Bladder microvascular endothelial cell (primary cell): ENCODE measurements around the gene ABCB6. TPM values are rescaled to one million over a fixed set of nuclear protein-coding genes. Genes with fewer than 3 reads are reported as not detected.

Experiments
- total RNA-seq: library from RNA; depleted of rRNA; stranded (reverse); fragments of >200 nt; gene quantifications from 2 replicates; pipeline ENCODE4 v1.2.3, GENCODE V29; 2014

Gene ABCB6
- total RNA-seq: 31.4 and 45.8 TPM in 2 replicates

GRCh38 chr2:219218732-219219701 lies at the start of gene ABCB6:
Gene ABCB6 (minus strand): TSS chr2:219218958. CDS start chr2:219218673, 285 bp downstream.

DNA sequence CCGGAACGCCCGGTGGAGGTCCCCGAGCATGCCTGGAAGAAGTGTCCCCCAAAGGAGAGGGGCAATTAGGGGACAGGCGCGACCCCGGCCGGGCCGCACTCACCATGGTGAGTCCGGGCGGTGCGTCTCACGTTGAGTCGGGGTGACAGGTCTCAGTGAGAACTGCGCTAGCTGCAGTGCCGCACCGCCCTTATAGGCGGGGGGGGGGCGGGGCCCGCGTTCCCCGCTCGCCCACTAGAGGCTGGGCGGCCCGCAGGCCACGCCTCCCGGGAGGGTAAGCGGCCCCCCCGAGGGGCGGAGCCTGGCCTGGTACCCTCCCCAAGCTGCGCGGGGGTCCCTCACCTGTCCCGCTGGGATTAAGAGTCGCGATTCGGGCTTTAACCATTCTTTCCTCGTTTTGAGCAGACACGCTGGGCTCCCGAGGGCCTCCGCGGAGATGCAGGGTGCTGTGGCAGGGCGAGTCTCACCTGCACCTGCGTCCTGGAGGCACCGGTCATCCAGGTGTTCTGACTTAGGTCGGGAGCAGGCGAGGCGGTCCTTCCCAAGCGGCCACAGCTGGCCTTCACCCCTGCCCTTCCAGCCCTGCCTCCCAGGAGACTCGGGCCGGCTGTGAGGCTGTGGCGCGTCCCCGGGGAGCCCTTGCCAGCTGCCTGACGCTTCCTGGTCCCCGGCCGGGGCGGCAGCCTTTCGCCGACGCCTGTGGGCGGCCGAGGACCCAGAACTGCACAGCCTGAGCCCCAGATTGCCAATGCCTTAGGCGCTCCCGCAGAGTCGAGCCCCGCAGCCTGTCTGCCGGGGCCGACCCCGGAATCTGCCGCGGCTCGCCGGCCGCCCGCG lies 35.2 kb upstream of the ABCB6 start, which contains the start of gene TUBA4A:
Gene TUBA4A (minus strand): TSS at position 166 of the 837 bp plus-strand sequence. CDS start 60 bp downstream, at position 106.

GRCh38 chr2:219252900-219253752 lies 34.4 kb upstream of the ABCB6 start, which contains the start of gene TUBA4B:
Gene TUBA4B (plus strand): TSS chr2:219253243. CDS start chr2:219253408, 165 bp downstream.

DNA sequence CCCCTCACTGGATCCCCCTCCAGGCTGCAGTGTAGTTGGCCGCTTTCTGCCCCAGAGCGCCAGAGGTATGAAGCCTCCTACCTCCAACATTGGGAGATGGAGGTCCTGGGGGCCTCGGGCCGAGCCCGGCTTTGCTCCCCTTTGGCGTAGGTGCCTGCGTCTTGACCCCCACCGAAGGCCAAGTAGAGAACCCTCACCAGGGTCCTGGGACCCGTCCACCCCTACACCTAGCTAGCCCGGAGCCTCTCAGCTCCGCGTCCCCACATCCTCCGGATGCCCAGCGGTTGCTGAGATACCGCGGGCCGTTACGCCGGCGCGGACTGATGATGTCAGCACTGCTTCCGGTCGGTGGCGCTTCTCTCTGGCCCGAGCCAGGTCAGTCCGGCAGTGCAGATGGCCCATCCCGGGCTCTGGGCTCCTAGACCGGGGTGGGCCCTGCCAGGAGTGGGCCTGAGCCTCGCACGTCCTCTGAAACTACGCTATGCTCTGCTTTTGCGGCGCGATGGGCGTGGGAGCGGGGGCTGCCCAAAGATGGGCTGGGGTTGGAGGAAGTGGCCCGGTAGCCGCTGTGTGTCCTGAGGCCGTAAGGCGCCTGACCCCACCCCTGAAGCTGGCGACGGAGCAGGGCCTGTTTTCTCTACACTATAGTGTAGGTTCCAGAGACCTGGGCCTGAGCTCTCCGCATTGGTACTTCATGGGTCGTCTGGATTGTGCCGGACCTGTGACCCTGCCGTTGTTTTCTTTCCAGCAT lies 26.6 kb upstream of the ABCB6 start, which contains the start of the genes GLB1L and STK16:
Gene GLB1L (minus strand): TSS at position 297 of the 751 bp plus-strand sequence. CDS start 1,871 bp downstream, outside the sequence.
Gene STK16 (plus strand): TSS at position 332 of the 751 bp plus-strand sequence. CDS start 521 bp downstream, outside the sequence.

DNA sequence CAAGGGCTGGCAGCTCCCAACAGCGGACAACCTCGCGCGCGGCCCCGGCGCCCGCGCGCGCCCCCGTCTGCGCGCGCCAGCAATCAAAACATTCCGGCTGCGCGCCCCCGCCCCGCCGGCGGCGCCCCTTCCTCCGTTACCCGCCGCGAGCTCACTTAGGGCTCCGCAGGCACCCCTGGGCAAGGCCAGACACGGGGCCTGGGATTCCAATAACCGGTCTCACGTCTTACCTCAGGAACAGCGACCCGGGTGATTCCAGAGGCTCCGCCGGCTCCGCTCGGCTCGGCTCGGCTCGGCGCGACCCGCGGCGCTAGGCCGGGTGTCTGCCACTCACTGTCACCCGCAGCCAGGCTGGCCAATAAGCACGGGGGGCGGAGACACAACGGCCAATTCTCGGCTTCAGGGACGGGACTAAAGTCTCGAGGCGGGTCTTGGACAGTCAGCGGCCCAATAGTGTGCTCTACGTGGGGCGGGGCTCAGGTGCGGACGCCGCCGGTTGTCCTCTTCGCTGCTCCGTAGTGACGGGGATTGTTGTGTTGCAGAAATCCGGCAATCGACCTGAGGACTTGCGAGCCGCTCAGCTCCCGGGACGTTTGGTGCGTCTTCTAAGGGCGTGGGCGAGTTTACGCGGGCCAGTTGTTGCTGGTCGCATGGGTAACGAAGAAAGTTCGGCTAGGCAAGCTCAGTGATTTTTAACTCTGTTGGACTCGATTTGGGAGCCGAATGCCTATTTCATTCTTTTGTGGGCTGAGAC lies 10.7 kb upstream of the ABCB6 start, which contains the start of the genes ANKZF1 and ATG9A:
Gene ANKZF1 (plus strand): TSS at position 502 of the 754 bp plus-strand sequence. CDS start 452 bp downstream, outside the sequence.
Gene ATG9A (minus strand): TSS at position 332 of the 754 bp plus-strand sequence. CDS start 1,612 bp downstream, outside the sequence.

DNA sequence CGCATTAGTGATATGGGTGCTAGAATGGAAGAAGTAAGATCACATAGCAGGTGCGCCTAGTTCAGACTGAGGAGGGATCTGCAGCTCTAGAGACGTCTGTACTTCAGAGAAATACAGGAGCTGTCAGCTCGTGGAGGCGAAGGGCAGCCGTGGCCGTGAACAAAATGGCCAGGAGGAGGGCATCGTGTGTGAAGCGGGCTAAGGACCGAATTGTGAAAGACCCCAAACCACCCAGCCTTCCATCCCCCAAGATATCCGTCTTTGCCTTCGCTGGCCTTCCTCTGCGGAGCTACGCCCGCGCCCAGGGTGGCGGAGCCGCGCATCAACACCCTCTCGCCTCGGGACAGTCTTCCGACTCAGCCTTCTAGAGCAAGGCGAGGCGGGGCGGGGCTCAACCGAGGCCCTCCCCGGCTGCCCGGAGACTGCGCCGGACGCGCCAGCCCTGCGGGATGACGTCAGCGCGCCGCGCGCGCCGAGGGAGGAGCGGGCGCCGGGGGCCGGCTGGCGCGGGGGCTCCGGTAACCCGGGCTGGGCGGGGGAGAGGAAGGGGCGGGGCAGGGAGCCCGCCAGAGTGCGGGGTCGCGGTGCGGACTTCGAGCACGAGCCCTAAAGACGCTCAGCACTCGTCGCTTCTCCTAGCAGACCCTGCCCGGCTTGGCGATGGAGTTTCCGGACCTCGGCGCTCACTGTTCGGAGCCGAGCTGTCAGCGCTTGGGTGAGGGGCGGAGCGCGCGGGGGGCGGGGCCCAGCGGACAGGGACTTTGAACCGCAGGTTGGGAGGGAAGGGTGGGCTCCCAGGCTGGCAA lies 12.2 kb downstream of the ABCB6 start, which contains the start of gene ZFAND2B:
Gene ZFAND2B (plus strand): TSS at position 455 of the 806 bp plus-strand sequence. CDS start 206 bp downstream, at position 661.

GRCh38 chr2:219177552-219178376 lies 41.0 kb downstream of the ABCB6 start, which contains the start of gene RETREG2:
Gene RETREG2 (plus strand): TSS chr2:219178275. CDS start chr2:219178353, 78 bp downstream.

DNA sequence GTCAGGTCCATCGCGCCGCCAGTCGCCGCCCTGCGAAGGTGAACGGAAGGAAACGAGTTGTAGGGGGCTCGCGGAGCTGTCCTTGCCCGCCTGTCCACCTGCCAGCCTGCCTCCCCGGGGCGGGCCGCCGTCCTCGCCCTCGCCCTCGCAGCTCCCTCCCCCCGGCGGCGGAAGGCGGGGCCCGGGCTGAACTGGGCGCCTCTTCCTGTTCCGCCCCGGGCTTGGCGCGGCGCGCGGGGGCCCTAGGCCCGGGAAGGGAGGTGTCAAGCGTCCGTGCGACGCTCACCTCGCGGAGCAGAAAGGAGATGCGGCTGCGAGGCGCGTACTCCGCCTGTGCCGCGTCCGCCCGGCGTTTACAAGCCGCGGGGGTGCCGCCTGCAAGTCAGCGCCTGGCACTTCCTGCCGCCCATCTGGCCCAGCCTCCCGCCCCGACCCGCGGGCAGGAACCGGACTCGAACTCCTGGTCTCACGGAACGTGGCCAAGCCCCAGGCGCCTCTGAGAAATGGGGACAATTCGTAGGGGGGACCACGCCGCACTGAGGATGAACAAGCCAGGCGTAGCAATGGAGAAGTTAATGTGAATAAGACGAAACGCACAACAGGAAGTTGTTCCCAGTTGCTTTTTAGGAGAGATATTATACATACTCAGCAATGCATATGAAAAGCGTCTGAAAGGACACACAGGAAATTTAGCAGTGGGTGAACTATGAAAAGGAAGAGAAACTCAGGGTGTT lies 41.8 kb downstream of the ABCB6 start, which contains the start of gene CNPPD1:
Gene CNPPD1 (minus strand): TSS at position 108 of the 734 bp plus-strand sequence. CDS start 97 bp downstream, at position 11.

GRCh38 chr2:219169930-219170654 lies 48.7 kb downstream of the ABCB6 start, which contains the start of gene SLC23A3:
Gene SLC23A3 (minus strand): TSS chr2:219170029. CDS start chr2:219169984, 45 bp downstream.

GRCh38 chr2:219160186-219161017 lies 58.4 kb downstream of the ABCB6 start, which contains the start of gene NHEJ1:
Gene NHEJ1 (minus strand): TSS chr2:219160815. CDS start chr2:219158362, 2,453 bp downstream.

Other genes starting within 250 kb of the ABCB6 start
- not detected in 2 replicates for gene FEV, start 233.8 kb downstream of the ABCB6 start, total RNA-seq
- gene CRYBA2, start 225.5 kb downstream of the ABCB6 start, total RNA-seq: not detected in 2 replicates
- gene CFAP65, start 177.4 kb downstream of the ABCB6 start, total RNA-seq: not detected in 2 replicates
- not detected in 2 replicates for gene IHH, start 158.0 kb downstream of the ABCB6 start, total RNA-seq
- gene NHEJ1, start 58.1 kb downstream of the ABCB6 start, total RNA-seq: 14.9 and 24.1 TPM in 2 replicates
- gene SLC23A3, start 48.9 kb downstream of the ABCB6 start, total RNA-seq: 0.81 and 4.5 TPM in 2 replicates
- 21.4 and 39.2 TPM in 2 replicates for gene CNPPD1, start 42.0 kb downstream of the ABCB6 start, total RNA-seq
- 49.7 TPM in 2 replicates for gene RETREG2, start 40.7 kb downstream of the ABCB6 start, total RNA-seq
- gene ZFAND2B, start 12.2 kb downstream of the ABCB6 start, total RNA-seq: 21.0 and 22.2 TPM in 2 replicates
- gene ATG9A, start 10.7 kb upstream of the ABCB6 start, total RNA-seq: 36.8 and 60.8 TPM in 2 replicates
- gene ANKZF1, start 10.8 kb upstream of the ABCB6 start, total RNA-seq: 19.3 and 23.1 TPM in 2 replicates
- 4.2 and 6.6 TPM in 2 replicates for gene GLB1L, start 26.5 kb upstream of the ABCB6 start, total RNA-seq
- gene STK16, start 26.5 kb upstream of the ABCB6 start, total RNA-seq: 16.5 and 21.8 TPM in 2 replicates
- not detected in 2 replicates for gene TUBA4B, start 34.3 kb upstream of the ABCB6 start, total RNA-seq
- gene TUBA4A, start 35.0 kb upstream of the ABCB6 start, total RNA-seq: 9.0 and 18.1 TPM in 2 replicates
- gene DNAJB2, start 60.4 kb upstream of the ABCB6 start, total RNA-seq: 18.0 and 40.7 TPM in 2 replicates
- 0.16 TPM in 1 of 2 replicates, not detected in the other for gene PTPRN, start 90.4 kb upstream of the ABCB6 start, total RNA-seq
- gene RESP18, start 113.8 kb upstream of the ABCB6 start, total RNA-seq: not detected in 2 replicates
- 40.3 and 51.7 TPM in 2 replicates for gene DNPEP, start 169.0 kb upstream of the ABCB6 start, total RNA-seq
- gene DES, start 199.4 kb upstream of the ABCB6 start, total RNA-seq: not detected in 2 replicates
- 0.44 and 0.65 TPM in 2 replicates for gene SPEG, start 215.9 kb upstream of the ABCB6 start, total RNA-seq